ENCODE measurements around the gene CBX7.

DNA sequence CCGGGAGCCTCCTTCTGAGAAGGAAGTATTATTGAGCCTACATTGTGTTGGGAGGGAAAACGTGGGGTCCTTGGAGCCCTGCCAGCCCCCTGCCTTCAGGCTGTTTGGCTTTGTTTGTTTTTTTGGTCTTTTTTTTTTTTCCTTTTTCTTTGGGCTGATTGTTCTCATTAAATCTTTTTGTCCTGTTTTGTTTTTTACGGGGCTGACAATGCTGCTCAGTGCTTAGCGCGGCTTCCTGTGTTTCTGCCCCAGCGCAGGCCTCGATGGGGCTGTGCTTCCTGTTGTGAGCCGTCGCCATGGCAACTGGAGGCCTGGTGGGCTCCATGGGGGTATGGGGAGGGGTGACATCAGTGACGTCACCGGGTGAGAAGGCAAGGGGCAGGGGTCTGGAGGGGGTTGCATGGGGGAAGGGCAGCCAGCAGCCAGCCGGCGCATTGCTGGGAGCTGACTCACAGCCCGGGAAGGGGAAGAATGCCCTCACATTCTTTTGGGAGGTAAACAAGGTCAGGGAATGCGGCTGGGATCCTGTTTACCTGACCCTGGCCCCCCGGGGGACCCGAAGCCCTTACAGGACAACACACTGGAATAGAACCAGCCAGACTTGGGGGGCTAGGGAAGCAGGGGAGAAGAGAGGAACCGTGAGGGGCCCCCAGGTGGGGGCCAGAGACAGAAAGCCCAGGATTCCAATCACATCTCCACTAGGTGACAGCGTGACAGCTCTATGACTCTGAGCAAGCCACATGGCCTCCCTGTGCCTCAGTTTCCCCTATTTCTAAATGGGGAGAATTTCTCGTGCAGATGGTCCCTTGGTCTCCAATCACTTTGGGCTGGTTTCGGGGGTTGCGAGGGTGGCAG is 22.2 kb upstream of the CBX7 start:
- TF ChIP-seq, protein P1, sequence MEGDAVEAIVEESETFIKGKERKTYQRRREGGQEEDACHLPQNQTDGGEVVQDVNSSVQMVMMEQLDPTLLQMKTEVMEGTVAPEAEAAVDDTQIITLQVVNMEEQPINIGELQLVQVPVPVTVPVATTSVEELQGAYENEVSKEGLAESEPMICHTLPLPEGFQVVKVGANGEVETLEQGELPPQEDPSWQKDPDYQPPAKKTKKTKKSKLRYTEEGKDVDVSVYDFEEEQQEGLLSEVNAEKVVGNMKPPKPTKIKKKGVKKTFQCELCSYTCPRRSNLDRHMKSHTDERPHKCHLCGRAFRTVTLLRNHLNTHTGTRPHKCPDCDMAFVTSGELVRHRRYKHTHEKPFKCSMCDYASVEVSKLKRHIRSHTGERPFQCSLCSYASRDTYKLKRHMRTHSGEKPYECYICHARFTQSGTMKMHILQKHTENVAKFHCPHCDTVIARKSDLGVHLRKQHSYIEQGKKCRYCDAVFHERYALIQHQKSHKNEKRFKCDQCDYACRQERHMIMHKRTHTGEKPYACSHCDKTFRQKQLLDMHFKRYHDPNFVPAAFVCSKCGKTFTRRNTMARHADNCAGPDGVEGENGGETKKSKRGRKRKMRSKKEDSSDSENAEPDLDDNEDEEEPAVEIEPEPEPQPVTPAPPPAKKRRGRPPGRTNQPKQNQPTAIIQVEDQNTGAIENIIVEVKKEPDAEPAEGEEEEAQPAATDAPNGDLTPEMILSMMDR (IDR thresholded peaks at IDR 0.05): no peak
- no peak for TF ChIP-seq POLR2A (IDR thresholded peaks at IDR 0.05; ENCODE audit: low read length)
- TF ChIP-seq CEBPB (IDR thresholded peaks at IDR 0.05): no peak
- TF ChIP-seq, protein P2, sequence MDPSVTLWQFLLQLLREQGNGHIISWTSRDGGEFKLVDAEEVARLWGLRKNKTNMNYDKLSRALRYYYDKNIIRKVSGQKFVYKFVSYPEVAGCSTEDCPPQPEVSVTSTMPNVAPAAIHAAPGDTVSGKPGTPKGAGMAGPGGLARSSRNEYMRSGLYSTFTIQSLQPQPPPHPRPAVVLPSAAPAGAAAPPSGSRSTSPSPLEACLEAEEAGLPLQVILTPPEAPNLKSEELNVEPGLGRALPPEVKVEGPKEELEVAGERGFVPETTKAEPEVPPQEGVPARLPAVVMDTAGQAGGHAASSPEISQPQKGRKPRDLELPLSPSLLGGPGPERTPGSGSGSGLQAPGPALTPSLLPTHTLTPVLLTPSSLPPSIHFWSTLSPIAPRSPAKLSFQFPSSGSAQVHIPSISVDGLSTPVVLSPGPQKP (IDR thresholded peaks at IDR 0.05; ENCODE audit: low read depth, low read length): no peak
- no peak for TF ChIP-seq RCOR1 (IDR thresholded peaks at IDR 0.05; ENCODE audit: low read depth, low read length)
